Testis (tissue), 3 donors: ENCODE results near the gene IDUA. TPM values are rescaled to one million over a fixed set of nuclear protein-coding genes. Genes with fewer than 3 reads are reported as not detected.

Experiments used
- DNase-seq: peaks from one replicate; pipeline ENCODE4 v3.0.0-alpha.2; 2019
- H3K27ac ChIP-seq, 2 donors: fragments of 200-600 bp; sonication (generic); one replicate each; pipeline ENCODE4 v1.5.1; 2019
- H3K27me3 ChIP-seq: fragments of 200-600 bp; sonication (generic); one replicate; pipeline ENCODE4 v1.5.1; 2019
- H3K36me3 ChIP-seq: fragments of 200-600 bp; sonication (generic); one replicate; pipeline ENCODE4 v1.5.1; 2017; ENCODE audit warnings: low read depth; ENCODE audit errors: missing control alignments
- H3K4me1 ChIP-seq: fragments of 200-600 bp; sonication (generic); one replicate; pipeline ENCODE4 v1.5.1; 2019
- H3K4me3 ChIP-seq, 2 donors: fragments of 200-600 bp; sonication (generic); one replicate each; pipeline ENCODE4 v1.5.1; 2017 to 2019
- H3K9me3 ChIP-seq: fragments of 200-600 bp; sonication (generic); one replicate; pipeline ENCODE4 v1.5.1; 2017
- CTCF ChIP-seq, 3 experiments: fragments of 450-650 bp in 2 of 3; fragments of 200-600 bp in 1 of 3; sonication (generic) in 1 of 3; IDR thresholded peaks; one replicate each; pipeline ENCODE4 v1.5.1; 2016 to 2019; ENCODE audit warnings: antibody characterized with exemption in 3 of 3, mild to moderate bottlenecking in 2 of 3, moderate library complexity in 1 of 3
- POLR2A ChIP-seq: fragments of 450-650 bp; IDR thresholded peaks from one replicate; pipeline ENCODE4 v1.6.1; 2017; ENCODE audit warnings: antibody characterized with exemption, mild to moderate bottlenecking, moderate library complexity
- WGBS, 2 donors: methylation state at CpG; one replicate each; pipeline ENCODE4 v1.1.5; 2018; 5-methylcytosine and 5-hydroxymethylcytosine counted together
- intact Hi-C: fragments of 100-400 bp; cut with DNase I; formaldehyde crosslinking; loops from one replicate; pipeline ENCODE4 v1.15.1; 2023; ENCODE audit warnings: low total_unique reads
- polyA plus RNA-seq: library from polyadenylated mRNA; stranded (reverse); fragments of 350-450 nt; fragmentation: Illumina TruSeq; extraction: RNeasy Lipid Tissue Mini Kit (QIAGEN cat#74804); gene quantifications from one replicate; pipeline ENCODE4 v1.2.3, GENCODE V29; 2014; ENCODE audit warnings: low read depth, low replicate concordance; ENCODE audit not compliant: insufficient read depth
- total RNA-seq, 2 donors: library from RNA; depleted of rRNA; stranded (reverse); fragments of >200 nt; gene quantifications; one replicate each; pipeline ENCODE4 v1.2.3, GENCODE V29; 2016

Gene IDUA
- total and polyA plus RNA-seq, 3 donors from 2014 or later = 8.9 to 39.4 (median 35.7) TPM

- 74 to 90% methylated on average over 2 to 34 of the region's 37 CpGs for WGBS, 2 donors
- H3K4me1 ChIP-seq = peaks cover 12% of the 10 kb centered on the region
- H3K27me3 ChIP-seq = no peaks in the 10 kb centered on the region
- DNase-seq = no peak
- H3K27ac ChIP-seq = no peak overlapping the region
- H3K9me3 ChIP-seq = no peaks in the 10 kb centered on the region
- no peak for TF ChIP-seq POLR2A
- no peak for TF ChIP-seq CTCF (IDR thresholded peaks at IDR 0.05)
- peak overlapping the region; percentile 62 to 63 for H3K4me3 ChIP-seq
- H3K36me3 ChIP-seq = no peaks in the 10 kb centered on the region
- intact Hi-C loops = no loop called here
Measured at GRCh38 chr4:987624-988513, 1.0 kb downstream of the IDUA start.

GRCh38 chr4:988726-989721 lies 2.2 kb downstream of the IDUA start:
- H3K36me3 ChIP-seq = no peaks in the 10 kb centered on the region
- H3K27ac ChIP-seq = no peak overlapping the region
- intact Hi-C loops = no loop called here
- no peaks in the 10 kb centered on the region for H3K27me3 ChIP-seq
- no peaks in the 10 kb centered on the region for H3K9me3 ChIP-seq
- H3K4me1 ChIP-seq = peaks cover 12% of the 10 kb centered on the region
- H3K4me3 ChIP-seq = no peak overlapping the region
- WGBS, 2 donors = 92% methylated on average over 68 of the region's 69 CpGs; no CpG with 5 or more reads in 1 of the 2 donors
- DNase-seq = no peak
- TF ChIP-seq POLR2A (no peak), CTCF (IDR thresholded peaks at IDR 0.05) (no peak)

- H3K27ac ChIP-seq = no peak overlapping the region
- intact Hi-C loops = no loop called here
- TF ChIP-seq CTCF (IDR thresholded peaks at IDR 0.05) (no peak), POLR2A (no peak)
- no peaks in the 10 kb centered on the region for H3K27me3 ChIP-seq
- H3K4me3 ChIP-seq = no peak overlapping the region
- WGBS, 2 donors = 96 to 98% methylated on average over 30 to 53 of the region's 58 CpGs
- peaks cover 12% of the 10 kb centered on the region for H3K4me1 ChIP-seq
- no peaks in the 10 kb centered on the region for H3K9me3 ChIP-seq
- no peaks in the 10 kb centered on the region for H3K36me3 ChIP-seq
- no peak for DNase-seq
Measured at GRCh38 chr4:989722-990471, 3.1 kb downstream of the IDUA start.

GRCh38 chr4:990746-991367 lies 4.0 kb downstream of the IDUA start:
- 94 to 95% methylated on average over 23 to 25 of the region's 26 CpGs for WGBS, 2 donors
- TF ChIP-seq CTCF (IDR thresholded peaks at IDR 0.05) = no peak
- no peak for TF ChIP-seq POLR2A
- no peak for DNase-seq
- Histone ChIP-seq H3K9me3 (no peaks in the 10 kb centered on the region), H3K27ac (no peak overlapping the region), H3K36me3 (no peaks in the 10 kb centered on the region), H3K4me3 (no peak overlapping the region), H3K4me1 (peaks cover 12% of the 10 kb centered on the region), H3K27me3 (no peaks in the 10 kb centered on the region)
- intact Hi-C loops = no loop called here
